CD14-positive monocyte (primary cell): ENCODE results near the gene NCKAP1. TPM values are rescaled to one million over a fixed set of nuclear protein-coding genes. Genes with fewer than 3 reads are reported as not detected.
"Not testable (repeated sequence)": the region's sequence is repeated elsewhere in the genome, so short reads cannot be mapped to it uniquely, and the experiment has no call there.

Experiments
- DNase-seq, 3 donors: peaks; one replicate each; pipeline ENCODE4 v3.0.0-alpha.2; 2011 to 2022
- H2AFZ ChIP-seq: 2 replicates; pipeline ENCODE4 v1.6.0; 2012; ENCODE audit warnings: mild to moderate bottlenecking, low read depth, low read length, inconsistent platforms; ENCODE audit not compliant: insufficient read depth, poor library complexity, severe bottlenecking
- H3K27ac ChIP-seq, 2 donors: 1 replicate in 1 of 2; 2 replicates in 1 of 2; pipeline ENCODE4 v1.5.1; 2012 to 2013; ENCODE audit warnings: low read length in 2 of 2, control low read depth in 1 of 2, inconsistent platforms in 1 of 2, low read depth in 1 of 2, mild to moderate bottlenecking in 1 of 2
- H3K27me3 ChIP-seq, 2 donors: one replicate each; pipeline versions ENCODE4 v1.6.0 to v1.6.1; 2011 to 2013; ENCODE audit warnings: low read length in 2 of 2; ENCODE audit not compliant: control insufficient read depth in 2 of 2, insufficient read depth in 2 of 2
- H3K36me3 ChIP-seq, 2 donors: replicated peaks in 1 of 2; 1 replicate in 1 of 2; 2 replicates in 1 of 2; pipeline versions ENCODE4 v1.5.1 to v1.6.1; 2012 to 2013; ENCODE audit warnings: low read length in 2 of 2, control low read depth in 1 of 2, inconsistent platforms in 1 of 2, mild to moderate bottlenecking in 1 of 2; ENCODE audit not compliant: insufficient read depth in 2 of 2, control insufficient read depth in 1 of 2
- H3K4me1 ChIP-seq, 2 donors: 1 replicate in 1 of 2; 2 replicates in 1 of 2; pipeline versions ENCODE4 v1.5.1 to v1.6.1; 2012 to 2013; ENCODE audit warnings: low read length in 2 of 2, control low read depth in 1 of 2, inconsistent platforms in 1 of 2, mild to moderate bottlenecking in 1 of 2, moderate library complexity in 1 of 2; ENCODE audit not compliant: insufficient read depth in 2 of 2, control insufficient read depth in 1 of 2
- H3K4me2 ChIP-seq: replicated peaks from 2 replicates; pipeline ENCODE3; 2012; ENCODE audit warnings: low read length, moderate library complexity, mild to moderate bottlenecking; ENCODE audit not compliant: poor library complexity, severe bottlenecking; ENCODE audit errors: extremely low read depth
- H3K4me3 ChIP-seq, 3 experiments: fragments of 200-600 bp in 1 of 3; sonication (generic) in 1 of 3; replicated peaks in 1 of 3; 1 replicate in 2 of 3; 2 replicates in 1 of 3; pipeline ENCODE4 v1.5.1; 2011 to 2013; ENCODE audit warnings: low read length in 3 of 3, mild to moderate bottlenecking in 3 of 3, control low read depth in 2 of 3, low read depth in 2 of 3, inconsistent platforms in 1 of 3, moderate library complexity in 1 of 3
- H3K79me2 ChIP-seq: 2 replicates; pipeline ENCODE4 v1.6.0; 2012; ENCODE audit warnings: mild to moderate bottlenecking, control low read depth, inconsistent platforms, low read length, moderate library complexity; ENCODE audit not compliant: insufficient read depth
- H3K9ac ChIP-seq: 2 replicates; pipeline ENCODE4 v1.6.0; 2017; ENCODE audit warnings: low read length, mild to moderate bottlenecking; ENCODE audit not compliant: insufficient read depth, poor library complexity, severe bottlenecking
- H3K9me3 ChIP-seq, 2 donors: replicated peaks in 1 of 2; 1 replicate in 1 of 2; 2 replicates in 1 of 2; pipeline versions ENCODE4 v1.5.1 to v1.6.1; 2012 to 2013; ENCODE audit warnings: low read length in 2 of 2, control low read depth in 1 of 2; ENCODE audit not compliant: control insufficient read depth in 1 of 2, insufficient read depth in 1 of 2
- H4K20me1 ChIP-seq: 2 replicates; pipeline ENCODE4 v1.6.0; 2012; ENCODE audit warnings: mild to moderate bottlenecking, low read length, control low read depth, moderate library complexity; ENCODE audit not compliant: insufficient read depth
- H3K27ac Mint-ChIP-seq, 7 donors: one replicate each; pipeline ENCODE4 v1.8.0; 2020; ENCODE audit warnings: mild to moderate bottlenecking in 7 of 7, mixed read lengths in 7 of 7, moderate library complexity in 6 of 7, inconsistent platforms in 2 of 7
- H3K27me3 Mint-ChIP-seq, 3 donors: one replicate each; pipeline ENCODE4 v1.8.0; 2021 to 2022; ENCODE audit warnings: low read depth in 3 of 3, mild to moderate bottlenecking in 3 of 3, mixed read lengths in 3 of 3, moderate library complexity in 3 of 3, inconsistent platforms in 1 of 3
- H3K36me3 Mint-ChIP-seq, 2 donors: one replicate each; pipeline ENCODE4 v1.8.0; 2020; ENCODE audit warnings: mixed read lengths in 2 of 2, inconsistent platforms in 1 of 2, mild to moderate bottlenecking in 1 of 2
- H3K4me1 Mint-ChIP-seq: one replicate; pipeline ENCODE4 v1.8.0; 2020; ENCODE audit warnings: mild to moderate bottlenecking, mixed read lengths
- H3K4me3 Mint-ChIP-seq, 2 donors: one replicate each; pipeline ENCODE4 v1.8.0; 2020; ENCODE audit warnings: mild to moderate bottlenecking in 2 of 2, mixed read lengths in 2 of 2, moderate library complexity in 1 of 2
- H3K9me3 Mint-ChIP-seq, 7 donors: one replicate each; pipeline ENCODE4 v1.8.0; 2020 to 2022; ENCODE audit warnings: mixed read lengths in 7 of 7, mild to moderate bottlenecking in 6 of 7, moderate library complexity in 6 of 7, inconsistent platforms in 2 of 7
- CTCF ChIP-seq: fragments of 200-600 bp; IDR thresholded peaks from one replicate; pipeline ENCODE4 v1.8.0; 2022; ENCODE audit warnings: antibody characterized with exemption, mild to moderate bottlenecking
- WGBS: methylation state at CpG from one replicate; pipeline ENCODE4 v1.1.5; 2013; ENCODE audit warnings: missing lambda C conversion rate; ENCODE audit not compliant: insufficient coverage; 5-methylcytosine and 5-hydroxymethylcytosine counted together
- intact Hi-C, 2 donors: fragments of 100-400 bp; cut with micrococcal nuclease; formaldehyde crosslinking; loops; one replicate each; pipeline versions ENCODE4 v1.15.0 to v1.15.1; 2023
- polyA plus RNA-seq, 3 donors: library from polyadenylated mRNA; depleted of rRNA in 1 of 3; unstranded in 2 of 3; stranded (reverse) in 1 of 3; fragments of 300-500 nt in 2 of 3; fragments of >200 nt in 1 of 3; fragmentation: Illumina TruSeq in 2 of 3; gene quantifications; 1 replicate in 2 of 3; 2 replicates in 1 of 3; pipeline ENCODE4 v1.2.3, GENCODE V29; 2012 to 2021

The NCKAP1 gene
- polyA plus RNA-seq, 3 donors: 0.01 TPM; not detected in 2

- Mint-ChIP-seq H3K27me3 (peaks cover 4 to 5% (median 4%) of the 10 kb centered on the region in 3 donors), H3K27ac (no peak overlapping the region), H3K4me1 (no peaks in the 10 kb centered on the region), H3K4me3 (no peak overlapping the region), H3K36me3 (no peaks in the 10 kb centered on the region), H3K9me3 (no peaks in the 10 kb centered on the region)
- Histone ChIP-seq H3K9me3 (no peaks in the 10 kb centered on the region), H3K4me3 (no peak overlapping the region), H3K27ac (no peak overlapping the region), H3K9ac (no peak overlapping the region), H4K20me1 (no peaks in the 10 kb centered on the region), H2AFZ (no peak overlapping the region), H3K79me2 (no peaks in the 10 kb centered on the region), H3K36me3 (no peaks in the 10 kb centered on the region), H3K4me1 (no peaks in the 10 kb centered on the region), H3K4me2 (no peak overlapping the region), H3K27me3 (no peaks in the 10 kb centered on the region)
- intact Hi-C loops: no loop called here
- DNase-seq: no peak
- whole genome bisulfite sequencing: no CpG with 5 or more reads among the region's 2 CpGs
- TF ChIP-seq CTCF: no peak
These were observed 55.3 kb downstream of the NCKAP1 start for GRCh38 chr2:182982941-182983340.

GRCh38 chr2:182981475-182981874 is 56.8 kb downstream of the NCKAP1 start:
- H3K4me2 ChIP-seq, H3K4me1 ChIP-seq, H4K20me1 ChIP-seq, DNase-seq, H3K27me3 ChIP-seq, H3K27me3 Mint-ChIP-seq, intact Hi-C loops, H3K4me3 ChIP-seq, H3K36me3 Mint-ChIP-seq, H2AFZ ChIP-seq, H3K27ac Mint-ChIP-seq, H3K4me1 Mint-ChIP-seq, H3K9me3 ChIP-seq, H3K4me3 Mint-ChIP-seq, H3K79me2 ChIP-seq, H3K36me3 ChIP-seq, H3K9me3 Mint-ChIP-seq, H3K9ac ChIP-seq, H3K27ac ChIP-seq: not testable (repeated sequence)
- no CpG with 5 or more reads among the region's 4 CpGs for WGBS
